Measurements from ENCODE around the gene GTF3A.

Gene GTF3A

GRCh38 chr13:27428160-27428559 is 3.7 kb downstream of the GTF3A start:
- Histone ChIP-seq H3K4me3 (ENCODE audit: low read depth in 1 of 2, low read length in 2 of 2) (no peak overlapping the region), H3K9me3 (ENCODE audit: control insufficient read depth in 1 of 2, low read length in 2 of 2) (no peaks in the 10 kb centered on the region), H3K36me3 (ENCODE audit: control insufficient read depth in 1 of 2, insufficient read depth in 2 of 2, low read length in 2 of 2) (peaks cover 42% of the 10 kb centered on the region in 2 donors), H3K4me1 (ENCODE audit: control insufficient read depth in 1 of 2, insufficient read depth in 2 of 2, low read length in 2 of 2) (peaks cover 14 to 27% of the 10 kb centered on the region in 2 donors), H3K27me3 (ENCODE audit: low read depth, low read length) (no peaks in the 10 kb centered on the region), H3K27ac (ENCODE audit: low read length) (no peak overlapping the region)

GRCh38 chr13:27432180-27432579 is 7.8 kb downstream of the GTF3A start:
- peaks cover 2 to 5% of the 10 kb centered on the region in 2 donors for H3K4me1 ChIP-seq (ENCODE audit: control insufficient read depth in 1 of 2, insufficient read depth in 2 of 2, low read length in 2 of 2)
- H3K9me3 ChIP-seq (ENCODE audit: control insufficient read depth in 1 of 2, low read length in 2 of 2): no peaks in the 10 kb centered on the region
- no peaks in the 10 kb centered on the region for H3K27me3 ChIP-seq (ENCODE audit: low read depth, low read length)
- H3K36me3 ChIP-seq (ENCODE audit: control insufficient read depth in 1 of 2, insufficient read depth in 2 of 2, low read length in 2 of 2): peaks cover 75 to 76% of the 10 kb centered on the region in 2 donors
- H3K27ac ChIP-seq (ENCODE audit: low read length): no peak overlapping the region
- no peak overlapping the region for H3K4me3 ChIP-seq (ENCODE audit: low read depth in 1 of 2, low read length in 2 of 2)

- Histone ChIP-seq H3K9me3 (ENCODE audit: control insufficient read depth in 1 of 2, low read length in 2 of 2) (no peaks in the 10 kb centered on the region), H3K36me3 (ENCODE audit: control insufficient read depth in 1 of 2, insufficient read depth in 2 of 2, low read length in 2 of 2) (peaks cover 77 to 78% of the 10 kb centered on the region in 2 donors), H3K27ac (ENCODE audit: low read length) (no peak overlapping the region), H3K4me3 (ENCODE audit: low read depth in 1 of 2, low read length in 2 of 2) (no peak overlapping the region), H3K27me3 (ENCODE audit: low read depth, low read length) (no peaks in the 10 kb centered on the region), H3K4me1 (ENCODE audit: control insufficient read depth in 1 of 2, insufficient read depth in 2 of 2, low read length in 2 of 2) (no peaks in the 10 kb centered on the region)
These were observed 8.3 kb downstream of the GTF3A start for GRCh38 chr13:27432611-27433210.

- Histone ChIP-seq H3K9me3 (ENCODE audit: control insufficient read depth in 1 of 2, low read length in 2 of 2) (no peaks in the 10 kb centered on the region), H3K27ac (ENCODE audit: low read length) (no peak overlapping the region), H3K4me1 (ENCODE audit: control insufficient read depth in 1 of 2, insufficient read depth in 2 of 2, low read length in 2 of 2) (no peaks in the 10 kb centered on the region), H3K4me3 (ENCODE audit: low read depth in 1 of 2, low read length in 2 of 2) (no peak overlapping the region), H3K36me3 (ENCODE audit: control insufficient read depth in 1 of 2, insufficient read depth in 2 of 2, low read length in 2 of 2) (peaks cover 55 to 79% of the 10 kb centered on the region in 2 donors), H3K27me3 (ENCODE audit: low read depth, low read length) (no peaks in the 10 kb centered on the region)
These were observed 12.7 kb downstream of the GTF3A start for GRCh38 chr13:27437126-27437525.

DNA sequence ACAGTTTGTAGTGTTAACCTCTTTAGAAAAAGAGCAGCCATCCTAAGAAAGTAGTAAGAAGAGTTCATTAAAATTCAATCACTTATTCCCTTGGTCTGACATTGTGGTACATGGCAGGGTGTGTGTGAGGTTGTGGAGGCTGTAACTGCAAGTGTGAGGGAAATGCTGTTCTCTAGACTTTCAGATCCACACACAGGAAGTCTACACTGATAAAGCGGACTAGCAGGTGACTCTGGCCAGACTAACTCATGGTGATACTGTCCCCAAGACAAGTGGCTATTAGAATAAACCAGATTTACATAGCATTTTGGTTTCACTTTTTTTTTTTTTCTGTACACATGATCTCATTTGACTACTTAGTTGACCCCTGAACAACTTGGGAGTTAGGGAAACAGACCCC is 16.0 kb downstream of the GTF3A start:
- Histone ChIP-seq H3K27ac (ENCODE audit: low read length) (no peak overlapping the region), H3K4me1 (ENCODE audit: control insufficient read depth in 1 of 2, insufficient read depth in 2 of 2, low read length in 2 of 2) (no peaks in the 10 kb centered on the region), H3K9me3 (ENCODE audit: control insufficient read depth in 1 of 2, low read length in 2 of 2) (no peaks in the 10 kb centered on the region), H3K27me3 (ENCODE audit: low read depth, low read length) (no peaks in the 10 kb centered on the region), H3K36me3 (ENCODE audit: control insufficient read depth in 1 of 2, insufficient read depth in 2 of 2, low read length in 2 of 2) (peaks cover 26 to 58% of the 10 kb centered on the region in 2 donors), H3K4me3 (ENCODE audit: low read depth in 1 of 2, low read length in 2 of 2) (no peak overlapping the region)

- Histone ChIP-seq H3K36me3 (ENCODE audit: control insufficient read depth in 1 of 2, insufficient read depth in 2 of 2, low read length in 2 of 2) (peaks cover 13 to 43% of the 10 kb centered on the region in 2 donors), H3K4me3 (ENCODE audit: low read depth in 1 of 2, low read length in 2 of 2) (no peak overlapping the region), H3K27me3 (ENCODE audit: low read depth, low read length) (no peaks in the 10 kb centered on the region), H3K9me3 (ENCODE audit: control insufficient read depth in 1 of 2, low read length in 2 of 2) (no peaks in the 10 kb centered on the region), H3K4me1 (ENCODE audit: control insufficient read depth in 1 of 2, insufficient read depth in 2 of 2, low read length in 2 of 2) (no peaks in the 10 kb centered on the region), H3K27ac (ENCODE audit: low read length) (no peak overlapping the region)
These were observed 17.7 kb downstream of the GTF3A start for GRCh38 chr13:27442071-27442647.

GRCh38 chr13:27442797-27443196 is 18.4 kb downstream of the GTF3A start:
- H3K27ac ChIP-seq (ENCODE audit: low read length): no peak overlapping the region
- no peak overlapping the region for H3K4me3 ChIP-seq (ENCODE audit: low read depth in 1 of 2, low read length in 2 of 2)
- no peaks in the 10 kb centered on the region for H3K27me3 ChIP-seq (ENCODE audit: low read depth, low read length)
- no peaks in the 10 kb centered on the region for H3K9me3 ChIP-seq (ENCODE audit: control insufficient read depth in 1 of 2, low read length in 2 of 2)
- peaks cover 9 to 40% of the 10 kb centered on the region in 2 donors for H3K36me3 ChIP-seq (ENCODE audit: control insufficient read depth in 1 of 2, insufficient read depth in 2 of 2, low read length in 2 of 2)
- peaks cover 0 to 5% of the 10 kb centered on the region in 2 donors for H3K4me1 ChIP-seq (ENCODE audit: control insufficient read depth in 1 of 2, insufficient read depth in 2 of 2, low read length in 2 of 2)

GRCh38 chr13:27446986-27447583 is 22.7 kb downstream of the GTF3A start:
- no peak overlapping the region for H3K4me3 ChIP-seq (ENCODE audit: low read depth in 1 of 2, low read length in 2 of 2)
- peaks cover 0 to 9% of the 10 kb centered on the region in 2 donors for H3K36me3 ChIP-seq (ENCODE audit: control insufficient read depth in 1 of 2, insufficient read depth in 2 of 2, low read length in 2 of 2)
- H3K9me3 ChIP-seq (ENCODE audit: control insufficient read depth in 1 of 2, low read length in 2 of 2): no peaks in the 10 kb centered on the region
- no peak overlapping the region for H3K27ac ChIP-seq (ENCODE audit: low read length)
- H3K27me3 ChIP-seq (ENCODE audit: low read depth, low read length): no peaks in the 10 kb centered on the region
- H3K4me1 ChIP-seq (ENCODE audit: control insufficient read depth in 1 of 2, insufficient read depth in 2 of 2, low read length in 2 of 2): peaks cover 9 to 18% of the 10 kb centered on the region in 2 donors

- H3K27ac ChIP-seq (ENCODE audit: low read length): no peak overlapping the region
- peaks cover 0 to 4% of the 10 kb centered on the region in 2 donors for H3K36me3 ChIP-seq (ENCODE audit: control insufficient read depth in 1 of 2, insufficient read depth in 2 of 2, low read length in 2 of 2)
- H3K27me3 ChIP-seq (ENCODE audit: low read depth, low read length): no peaks in the 10 kb centered on the region
- peaks cover 9 to 18% of the 10 kb centered on the region in 2 donors for H3K4me1 ChIP-seq (ENCODE audit: control insufficient read depth in 1 of 2, insufficient read depth in 2 of 2, low read length in 2 of 2)
- no peak overlapping the region for H3K4me3 ChIP-seq (ENCODE audit: low read depth in 1 of 2, low read length in 2 of 2)
- no peaks in the 10 kb centered on the region for H3K9me3 ChIP-seq (ENCODE audit: control insufficient read depth in 1 of 2, low read length in 2 of 2)
These were observed 23.9 kb downstream of the GTF3A start for GRCh38 chr13:27448308-27448707.

DNA sequence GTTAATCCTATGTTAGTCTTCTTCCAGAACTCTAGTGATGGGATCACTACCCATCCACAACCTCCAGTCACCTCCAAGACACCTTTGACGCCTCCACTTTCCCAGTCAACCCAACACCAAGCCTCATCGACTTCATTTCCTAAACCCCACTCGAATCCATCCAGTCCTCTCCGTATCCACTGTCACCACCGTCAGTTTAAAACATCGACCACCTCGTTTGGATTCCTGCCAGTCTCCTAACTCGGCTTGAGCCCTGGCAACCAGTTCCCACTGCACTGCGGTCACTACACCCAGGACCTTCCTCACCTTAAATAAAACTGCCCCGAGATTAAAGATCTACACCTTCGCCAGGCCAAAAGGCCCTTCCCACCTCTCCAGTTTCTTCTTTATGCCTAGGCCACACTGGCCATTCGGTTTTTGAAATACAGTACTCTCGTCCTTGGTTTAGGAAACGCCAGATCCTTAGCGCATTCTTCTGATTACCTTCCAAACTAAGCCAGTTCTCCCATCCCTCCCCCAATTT is 24.7 kb downstream of the GTF3A start:
- Histone ChIP-seq H3K27ac (ENCODE audit: low read length) (peak overlapping the region; percentile 94), H3K4me3 (ENCODE audit: low read depth in 1 of 2, low read length in 2 of 2) (peak overlapping the region; percentile 86 to 97), H3K27me3 (ENCODE audit: low read depth, low read length) (no peaks in the 10 kb centered on the region), H3K4me1 (ENCODE audit: control insufficient read depth in 1 of 2, insufficient read depth in 2 of 2, low read length in 2 of 2) (peaks cover 9 to 18% of the 10 kb centered on the region in 2 donors), H3K9me3 (ENCODE audit: control insufficient read depth in 1 of 2, low read length in 2 of 2) (no peaks in the 10 kb centered on the region), H3K36me3 (ENCODE audit: control insufficient read depth in 1 of 2, insufficient read depth in 2 of 2, low read length in 2 of 2) (peaks cover 0 to 4% of the 10 kb centered on the region in 2 donors)

DNA sequence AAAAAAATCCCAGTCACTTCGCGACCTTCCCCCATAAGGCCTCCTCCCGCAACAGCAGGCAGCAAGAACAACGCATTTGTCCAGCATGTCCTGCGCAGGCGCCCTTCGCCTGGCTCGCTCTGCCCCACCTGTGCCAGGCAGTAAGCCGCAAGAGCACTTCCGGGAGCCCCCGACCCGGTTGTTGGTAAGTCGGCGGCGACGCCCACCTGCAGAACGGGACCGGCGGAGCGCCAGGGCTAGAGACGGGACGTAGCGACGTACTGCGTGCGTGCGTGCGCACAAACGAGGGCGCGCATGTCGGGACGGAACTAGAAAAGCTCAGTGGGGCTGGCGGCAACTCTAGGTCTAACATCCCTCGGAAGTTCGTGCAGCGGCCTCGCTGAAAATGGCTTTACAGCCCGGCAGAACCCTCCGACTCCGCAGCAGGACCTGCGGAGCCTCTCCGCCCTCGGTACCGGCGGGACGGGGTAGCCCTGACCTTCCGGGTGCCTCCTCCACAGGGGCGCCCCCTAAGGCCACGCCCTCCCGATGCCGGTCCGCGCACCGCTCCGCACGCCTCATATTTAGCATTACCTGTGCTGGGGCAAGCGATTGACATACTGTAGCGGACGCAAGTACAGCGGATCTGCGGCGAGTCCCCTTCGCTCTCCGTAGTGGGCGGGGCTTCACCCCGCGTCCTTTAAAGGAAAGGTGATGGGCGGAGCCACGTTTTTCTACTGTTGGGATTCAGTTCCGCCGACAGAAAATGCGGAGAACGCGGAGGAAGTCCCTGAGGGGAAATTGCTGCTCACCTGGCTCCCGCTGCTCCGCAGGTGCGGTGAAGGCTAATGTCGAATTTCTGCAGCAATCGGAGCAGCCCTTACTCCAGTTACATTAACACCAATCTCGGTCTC is 25.8 kb downstream of the GTF3A start, which contains the start of gene MTIF3:
MTIF3 (minus strand) TSS at position 629 of the 893 bp plus-strand sequence. CDS start 10,116 bp downstream, outside the sequence.
- H3K27me3 ChIP-seq (ENCODE audit: low read depth, low read length): no peaks in the 10 kb centered on the region
- peaks cover 0 to 2% of the 10 kb centered on the region in 2 donors for H3K36me3 ChIP-seq (ENCODE audit: control insufficient read depth in 1 of 2, insufficient read depth in 2 of 2, low read length in 2 of 2)
- H3K4me3 ChIP-seq (ENCODE audit: low read depth in 1 of 2, low read length in 2 of 2): peak within 1 kb of the TSS; percentile 86 to 97
- peaks cover 9 to 18% of the 10 kb centered on the region in 2 donors for H3K4me1 ChIP-seq (ENCODE audit: control insufficient read depth in 1 of 2, insufficient read depth in 2 of 2, low read length in 2 of 2)
- H3K27ac ChIP-seq (ENCODE audit: low read length): peak within 1 kb of the TSS; percentile 94
- H3K9me3 ChIP-seq (ENCODE audit: control insufficient read depth in 1 of 2, low read length in 2 of 2): no peaks in the 10 kb centered on the region

Data from muscle layer of duodenum (tissue), 2 donors.